ENCODE data around the gene SEMA3D. TPM values are rescaled to one million over a fixed set of nuclear protein-coding genes. Genes with fewer than 3 reads are reported as not detected.

SEMA3D gene
- total and polyA plus RNA-seq, 2 experiments from 2014 or later = 1.5 to 7.2 TPM

DNA sequence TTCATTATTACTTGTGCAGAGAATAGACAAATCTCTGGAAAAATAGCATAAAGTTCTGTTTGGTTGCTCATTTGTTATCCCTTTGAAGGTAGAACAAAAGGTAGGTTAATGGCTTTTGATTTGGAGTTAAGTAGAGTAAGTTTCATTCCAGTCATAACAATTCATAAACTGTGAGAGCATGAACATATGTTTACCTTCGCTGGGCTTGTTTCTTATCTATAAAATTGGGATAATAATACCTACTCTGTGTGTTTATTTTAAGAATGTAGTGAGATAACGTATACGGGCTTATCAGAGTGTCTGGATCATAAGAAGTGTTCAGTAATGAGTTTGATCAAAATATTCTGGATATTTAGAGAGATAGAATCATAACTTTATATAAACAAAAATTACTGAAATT lies 155.4 kb downstream of the SEMA3D start:
- no peak overlapping the region for H3K27ac ChIP-seq (ENCODE audit: low read depth)
- H3K4me3 ChIP-seq = no peak overlapping the region
- Mint-ChIP-seq H3K4me1 (peaks cover 2% of the 10 kb centered on the region; the same call in 2 of the 3 replicates), H3K27me3 (ENCODE audit: insufficient read depth, low read depth, poor library complexity) (no peaks in the 10 kb centered on the region), H3K4me3 (no peak overlapping the region), H3K36me3 (ENCODE audit: low read depth) (no peaks in the 10 kb centered on the region), H3K9me3 (no peaks in the 10 kb centered on the region), H3K27ac (no peak overlapping the region)
- H3K4me1 ChIP-seq (ENCODE audit: insufficient read depth) = no peaks in the 10 kb centered on the region
- ATAC-seq = no peak
- no peaks in the 10 kb centered on the region for H3F3A ChIP-seq (replicated peaks; ENCODE audit: low read depth)
- no peaks in the 10 kb centered on the region for H3K9me2 ChIP-seq (ENCODE audit: insufficient read depth)
- H3K79me2 ChIP-seq (replicated peaks; ENCODE audit: insufficient read depth) = no peaks in the 10 kb centered on the region
- H4K20me1 ChIP-seq (replicated peaks; ENCODE audit: insufficient read depth) = no peaks in the 10 kb centered on the region
- H3K27me3 ChIP-seq (ENCODE audit: insufficient read depth) = no peaks in the 10 kb centered on the region
- no peak overlapping the region for H3K4me2 ChIP-seq
- H2AFZ ChIP-seq = no peak overlapping the region
- no peak for DNase-seq (ENCODE audit: low spot score)
- no peaks in the 10 kb centered on the region for H3K36me3 ChIP-seq (ENCODE audit: insufficient read depth)
- TF ChIP-seq STAT1 (IDR thresholded peaks at IDR 0.05; ENCODE audit: unreplicated experiment) = no peak
- TF ChIP-seq, protein P1, sequence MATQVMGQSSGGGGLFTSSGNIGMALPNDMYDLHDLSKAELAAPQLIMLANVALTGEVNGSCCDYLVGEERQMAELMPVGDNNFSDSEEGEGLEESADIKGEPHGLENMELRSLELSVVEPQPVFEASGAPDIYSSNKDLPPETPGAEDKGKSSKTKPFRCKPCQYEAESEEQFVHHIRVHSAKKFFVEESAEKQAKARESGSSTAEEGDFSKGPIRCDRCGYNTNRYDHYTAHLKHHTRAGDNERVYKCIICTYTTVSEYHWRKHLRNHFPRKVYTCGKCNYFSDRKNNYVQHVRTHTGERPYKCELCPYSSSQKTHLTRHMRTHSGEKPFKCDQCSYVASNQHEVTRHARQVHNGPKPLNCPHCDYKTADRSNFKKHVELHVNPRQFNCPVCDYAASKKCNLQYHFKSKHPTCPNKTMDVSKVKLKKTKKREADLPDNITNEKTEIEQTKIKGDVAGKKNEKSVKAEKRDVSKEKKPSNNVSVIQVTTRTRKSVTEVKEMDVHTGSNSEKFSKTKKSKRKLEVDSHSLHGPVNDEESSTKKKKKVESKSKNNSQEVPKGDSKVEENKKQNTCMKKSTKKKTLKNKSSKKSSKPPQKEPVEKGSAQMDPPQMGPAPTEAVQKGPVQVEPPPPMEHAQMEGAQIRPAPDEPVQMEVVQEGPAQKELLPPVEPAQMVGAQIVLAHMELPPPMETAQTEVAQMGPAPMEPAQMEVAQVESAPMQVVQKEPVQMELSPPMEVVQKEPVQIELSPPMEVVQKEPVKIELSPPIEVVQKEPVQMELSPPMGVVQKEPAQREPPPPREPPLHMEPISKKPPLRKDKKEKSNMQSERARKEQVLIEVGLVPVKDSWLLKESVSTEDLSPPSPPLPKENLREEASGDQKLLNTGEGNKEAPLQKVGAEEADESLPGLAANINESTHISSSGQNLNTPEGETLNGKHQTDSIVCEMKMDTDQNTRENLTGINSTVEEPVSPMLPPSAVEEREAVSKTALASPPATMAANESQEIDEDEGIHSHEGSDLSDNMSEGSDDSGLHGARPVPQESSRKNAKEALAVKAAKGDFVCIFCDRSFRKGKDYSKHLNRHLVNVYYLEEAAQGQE (IDR thresholded peaks at IDR 0.05; ENCODE audit: unreplicated experiment) = no peak
- TF ChIP-seq CTCF (conservative IDR thresholded peaks at IDR 0.05; ENCODE audit: low read depth in 2 of 2) = no peak
- no peak for TF ChIP-seq ZNF114 (CRISPR knock-in tag; IDR thresholded peaks at IDR 0.05)
- no peak for TF ChIP-seq NANOG (IDR thresholded peaks at IDR 0.05; ENCODE audit: borderline replicate concordance)
- TF ChIP-seq EZH2phosphoT487 (IDR thresholded peaks at IDR 0.05; ENCODE audit: unreplicated experiment) = no peak
- TF ChIP-seq CREB1 (CRISPR knock-in tag; IDR thresholded peaks at IDR 0.05; ENCODE audit: low read depth) = no peak
- TF ChIP-seq JUNB (IDR thresholded peaks at IDR 0.05; ENCODE audit: unreplicated experiment) = no peak
- TF ChIP-seq, protein P2, sequence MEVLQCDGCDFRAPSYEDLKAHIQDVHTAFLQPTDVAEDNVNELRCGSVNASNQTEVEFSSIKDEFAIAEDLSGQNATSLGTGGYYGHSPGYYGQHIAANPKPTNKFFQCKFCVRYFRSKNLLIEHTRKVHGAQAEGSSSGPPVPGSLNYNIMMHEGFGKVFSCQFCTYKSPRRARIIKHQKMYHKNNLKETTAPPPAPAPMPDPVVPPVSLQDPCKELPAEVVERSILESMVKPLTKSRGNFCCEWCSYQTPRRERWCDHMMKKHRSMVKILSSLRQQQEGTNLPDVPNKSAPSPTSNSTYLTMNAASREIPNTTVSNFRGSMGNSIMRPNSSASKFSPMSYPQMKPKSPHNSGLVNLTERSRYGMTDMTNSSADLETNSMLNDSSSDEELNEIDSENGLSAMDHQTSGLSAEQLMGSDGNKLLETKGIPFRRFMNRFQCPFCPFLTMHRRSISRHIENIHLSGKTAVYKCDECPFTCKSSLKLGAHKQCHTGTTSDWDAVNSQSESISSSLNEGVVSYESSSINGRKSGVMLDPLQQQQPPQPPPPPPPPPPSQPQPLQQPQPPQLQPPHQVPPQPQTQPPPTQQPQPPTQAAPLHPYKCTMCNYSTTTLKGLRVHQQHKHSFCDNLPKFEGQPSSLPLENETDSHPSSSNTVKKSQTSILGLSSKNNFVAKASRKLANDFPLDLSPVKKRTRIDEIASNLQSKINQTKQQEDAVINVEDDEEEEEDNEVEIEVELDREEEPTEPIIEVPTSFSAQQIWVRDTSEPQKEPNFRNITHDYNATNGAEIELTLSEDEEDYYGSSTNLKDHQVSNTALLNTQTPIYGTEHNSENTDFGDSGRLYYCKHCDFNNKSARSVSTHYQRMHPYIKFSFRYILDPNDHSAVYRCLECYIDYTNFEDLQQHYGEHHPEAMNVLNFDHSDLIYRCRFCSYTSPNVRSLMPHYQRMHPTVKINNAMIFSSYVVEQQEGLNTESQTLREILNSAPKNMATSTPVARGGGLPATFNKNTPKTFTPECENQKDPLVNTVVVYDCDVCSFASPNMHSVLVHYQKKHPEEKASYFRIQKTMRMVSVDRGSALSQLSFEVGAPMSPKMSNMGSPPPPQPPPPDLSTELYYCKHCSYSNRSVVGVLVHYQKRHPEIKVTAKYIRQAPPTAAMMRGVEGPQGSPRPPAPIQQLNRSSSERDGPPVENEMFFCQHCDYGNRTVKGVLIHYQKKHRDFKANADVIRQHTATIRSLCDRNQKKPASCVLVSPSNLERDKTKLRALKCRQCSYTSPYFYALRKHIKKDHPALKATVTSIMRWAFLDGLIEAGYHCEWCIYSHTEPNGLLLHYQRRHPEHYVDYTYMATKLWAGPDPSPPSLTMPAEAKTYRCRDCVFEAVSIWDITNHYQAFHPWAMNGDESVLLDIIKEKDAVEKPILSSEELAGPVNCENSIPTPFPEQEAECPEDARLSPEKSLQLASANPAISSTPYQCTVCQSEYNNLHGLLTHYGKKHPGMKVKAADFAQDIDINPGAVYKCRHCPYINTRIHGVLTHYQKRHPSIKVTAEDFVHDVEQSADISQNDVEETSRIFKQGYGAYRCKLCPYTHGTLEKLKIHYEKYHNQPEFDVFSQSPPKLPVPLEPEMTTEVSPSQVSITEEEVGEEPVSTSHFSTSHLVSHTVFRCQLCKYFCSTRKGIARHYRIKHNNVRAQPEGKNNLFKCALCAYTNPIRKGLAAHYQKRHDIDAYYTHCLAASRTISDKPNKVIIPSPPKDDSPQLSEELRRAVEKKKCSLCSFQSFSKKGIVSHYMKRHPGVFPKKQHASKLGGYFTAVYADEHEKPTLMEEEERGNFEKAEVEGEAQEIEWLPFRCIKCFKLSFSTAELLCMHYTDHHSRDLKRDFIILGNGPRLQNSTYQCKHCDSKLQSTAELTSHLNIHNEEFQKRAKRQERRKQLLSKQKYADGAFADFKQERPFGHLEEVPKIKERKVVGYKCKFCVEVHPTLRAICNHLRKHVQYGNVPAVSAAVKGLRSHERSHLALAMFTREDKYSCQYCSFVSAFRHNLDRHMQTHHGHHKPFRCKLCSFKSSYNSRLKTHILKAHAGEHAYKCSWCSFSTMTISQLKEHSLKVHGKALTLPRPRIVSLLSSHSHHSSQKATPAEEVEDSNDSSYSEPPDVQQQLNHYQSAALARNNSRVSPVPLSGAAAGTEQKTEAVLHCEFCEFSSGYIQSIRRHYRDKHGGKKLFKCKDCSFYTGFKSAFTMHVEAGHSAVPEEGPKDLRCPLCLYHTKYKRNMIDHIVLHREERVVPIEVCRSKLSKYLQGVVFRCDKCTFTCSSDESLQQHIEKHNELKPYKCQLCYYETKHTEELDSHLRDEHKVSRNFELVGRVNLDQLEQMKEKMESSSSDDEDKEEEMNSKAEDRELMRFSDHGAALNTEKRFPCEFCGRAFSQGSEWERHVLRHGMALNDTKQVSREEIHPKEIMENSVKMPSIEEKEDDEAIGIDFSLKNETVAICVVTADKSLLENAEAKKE (CRISPR knock-in tag; IDR thresholded peaks at IDR 0.05) = no peak
- no peak for TF ChIP-seq POLR2AphosphoS5 (IDR thresholded peaks at IDR 0.05; ENCODE audit: low read depth)
- no peak for TF ChIP-seq ETS1 (IDR thresholded peaks at IDR 0.05)
- no peak for TF ChIP-seq EZH2 (IDR thresholded peaks at IDR 0.05; ENCODE audit: low read depth, unreplicated experiment)
- TF ChIP-seq ZNF331 (CRISPR knock-in tag; IDR thresholded peaks at IDR 0.05; ENCODE audit: low read depth) = no peak

All from GM23338 (cell line).